NT2/D1 (cell line): ENCODE results near the gene CBLB.

Experiments
- DNase-seq: peaks from one replicate; pipeline ENCODE4 v3.0.0-alpha.2; 2011; ENCODE audit warnings: low read depth, low spot score
- H3K27me3 ChIP-seq: 2 replicates; pipeline ENCODE4 v1.6.0; 2011; ENCODE audit warnings: mild to moderate bottlenecking; ENCODE audit not compliant: insufficient read length, insufficient read depth
- H3K36me3 ChIP-seq: 2 replicates; pipeline ENCODE4 v1.6.1; 2011; ENCODE audit warnings: mild to moderate bottlenecking, low read length, mixed read lengths; ENCODE audit not compliant: insufficient read depth, insufficient read length
- H3K4me1 ChIP-seq: 2 replicates; pipeline ENCODE4 v1.5.1; 2011; ENCODE audit not compliant: insufficient read depth, insufficient read length
- H3K4me3 ChIP-seq: 2 replicates; pipeline ENCODE4 v1.5.1; 2011; ENCODE audit warnings: low read depth; ENCODE audit not compliant: insufficient read length
- H3K9ac ChIP-seq: 2 replicates; pipeline ENCODE4 v1.6.0; 2011; ENCODE audit warnings: low read depth; ENCODE audit not compliant: insufficient read length
- H3K9me3 ChIP-seq: 2 replicates; pipeline ENCODE4 v1.5.1; 2011; ENCODE audit warnings: mild to moderate bottlenecking, low read length; ENCODE audit not compliant: insufficient read depth
- SUZ12 ChIP-seq: IDR thresholded peaks from 2 replicates; pipeline ENCODE4 v1.6.1; 2011; ENCODE audit not compliant: insufficient read length, insufficient read depth; ENCODE audit errors: extremely low read depth
- YY1 ChIP-seq: IDR thresholded peaks from 2 replicates; pipeline ENCODE4 v1.6.1; 2011; ENCODE audit not compliant: insufficient read length, insufficient read depth
- ZNF274 ChIP-seq: IDR thresholded peaks from 2 replicates; pipeline ENCODE4 v1.6.1; 2011; ENCODE audit warnings: mild to moderate bottlenecking, low read depth, low read length

Gene CBLB

DNA sequence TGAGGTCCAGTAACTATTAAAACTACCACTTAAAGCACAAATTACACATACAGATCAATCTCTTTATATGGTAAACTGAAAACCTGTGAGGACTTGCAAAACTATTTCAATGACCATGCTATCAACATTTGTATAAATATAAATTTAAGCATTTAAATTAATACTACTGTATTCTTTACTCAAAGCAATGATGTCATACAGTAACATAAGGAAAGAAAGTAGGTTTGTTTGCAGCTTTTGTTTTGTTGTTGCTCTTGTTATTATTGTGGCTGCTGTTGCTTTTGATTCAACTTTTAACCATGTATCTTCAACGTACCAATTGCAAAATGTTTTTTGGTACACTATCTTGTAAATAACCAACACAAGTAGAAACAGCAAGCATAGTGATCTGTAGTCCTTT, 22.0 kb downstream of the CBLB start:
- H3K9me3 ChIP-seq = no peaks in the 10 kb centered on the region
- H3K36me3 ChIP-seq = peaks cover 4% of the 10 kb centered on the region
- H3K27me3 ChIP-seq = no peaks in the 10 kb centered on the region
- H3K4me1 ChIP-seq = no peaks in the 10 kb centered on the region
- H3K4me3 ChIP-seq = no peak overlapping the region
- H3K9ac ChIP-seq = no peak overlapping the region
- no peak for DNase-seq
- TF ChIP-seq SUZ12 (no peak), YY1 (no peak), ZNF274 (no peak)

DNA sequence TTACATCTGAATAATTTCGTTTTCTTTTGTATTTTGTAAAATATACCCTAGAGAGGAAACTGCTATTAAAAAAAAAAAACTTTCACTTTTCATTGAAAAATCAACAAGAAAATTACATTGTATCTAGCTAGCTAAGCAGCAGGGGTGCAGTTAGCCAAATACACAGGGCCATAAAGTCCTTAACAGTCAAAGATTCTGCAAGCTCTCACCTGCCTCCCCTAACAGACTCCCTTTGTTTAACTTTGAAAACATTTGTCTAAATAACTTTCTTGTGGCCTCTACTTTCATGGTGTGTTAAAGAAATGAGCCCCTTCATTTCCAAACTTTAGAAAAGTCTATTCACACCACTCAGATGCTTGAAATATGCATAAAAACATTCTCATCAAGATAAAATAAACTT, 23.3 kb downstream of the CBLB start:
- H3K36me3 ChIP-seq = no peaks in the 10 kb centered on the region
- H3K9ac ChIP-seq = no peak overlapping the region
- H3K4me3 ChIP-seq = no peak overlapping the region
- TF ChIP-seq ZNF274 (no peak), SUZ12 (no peak), YY1 (no peak)
- no peaks in the 10 kb centered on the region for H3K9me3 ChIP-seq
- no peak for DNase-seq
- H3K4me1 ChIP-seq = no peaks in the 10 kb centered on the region
- no peaks in the 10 kb centered on the region for H3K27me3 ChIP-seq

DNA sequence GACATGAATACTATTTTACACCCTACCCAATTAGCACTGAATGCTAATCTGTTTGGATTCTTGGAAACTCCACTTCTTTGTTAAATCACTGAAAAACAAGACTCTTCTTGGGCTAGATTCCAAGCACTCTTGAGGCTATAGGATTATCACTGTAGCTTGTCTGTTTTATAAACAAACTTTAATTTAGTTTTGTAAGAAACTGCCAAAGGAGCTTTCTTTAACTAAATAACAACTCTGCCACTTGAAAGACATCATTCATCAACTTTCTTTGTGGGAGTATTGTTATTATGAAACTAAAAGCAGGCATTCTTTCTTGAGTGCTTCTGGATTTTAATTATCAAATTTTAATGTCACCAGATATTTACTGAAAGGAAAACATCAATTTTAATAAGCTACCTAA, 24.1 kb downstream of the CBLB start:
- no peak overlapping the region for H3K9ac ChIP-seq
- H3K4me1 ChIP-seq = no peaks in the 10 kb centered on the region
- no peaks in the 10 kb centered on the region for H3K36me3 ChIP-seq
- TF ChIP-seq YY1 = no peak
- no peak for TF ChIP-seq ZNF274
- TF ChIP-seq SUZ12 = no peak
- no peak for DNase-seq
- H3K4me3 ChIP-seq = no peak overlapping the region
- H3K9me3 ChIP-seq = no peaks in the 10 kb centered on the region
- no peaks in the 10 kb centered on the region for H3K27me3 ChIP-seq

GRCh38 chr3:105843994-105844393, 24.8 kb downstream of the CBLB start:
- no peaks in the 10 kb centered on the region for H3K27me3 ChIP-seq
- TF ChIP-seq SUZ12 (no peak), YY1 (no peak), ZNF274 (no peak)
- no peak overlapping the region for H3K9ac ChIP-seq
- H3K9me3 ChIP-seq = no peaks in the 10 kb centered on the region
- no peak for DNase-seq
- no peak overlapping the region for H3K4me3 ChIP-seq
- no peaks in the 10 kb centered on the region for H3K36me3 ChIP-seq
- no peaks in the 10 kb centered on the region for H3K4me1 ChIP-seq

DNA sequence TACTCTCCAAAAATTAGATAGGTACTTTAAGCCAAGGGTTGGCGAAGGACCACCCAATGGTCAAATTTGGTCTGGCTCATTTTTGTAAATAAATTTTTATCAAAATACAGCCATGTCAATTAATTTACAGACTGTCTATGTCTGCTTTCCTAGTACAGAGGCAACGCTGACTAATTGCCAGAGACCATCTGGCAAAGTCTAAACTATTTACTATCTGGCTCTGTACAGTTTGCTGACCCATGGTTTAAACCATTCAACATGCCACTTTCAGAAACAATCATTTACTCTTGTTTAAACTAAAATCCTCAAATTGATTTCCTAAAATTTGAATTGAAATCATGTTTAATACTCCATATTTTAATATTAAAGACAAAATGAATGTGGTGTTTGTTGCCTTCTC, 25.9 kb downstream of the CBLB start:
- H3K9me3 ChIP-seq = no peaks in the 10 kb centered on the region
- no peak for DNase-seq
- H3K4me3 ChIP-seq = no peak overlapping the region
- H3K36me3 ChIP-seq = no peaks in the 10 kb centered on the region
- TF ChIP-seq ZNF274 = no peak
- TF ChIP-seq YY1 = no peak
- no peak for TF ChIP-seq SUZ12
- no peaks in the 10 kb centered on the region for H3K4me1 ChIP-seq
- H3K9ac ChIP-seq = no peak overlapping the region
- H3K27me3 ChIP-seq = no peaks in the 10 kb centered on the region

GRCh38 chr3:105842449-105842848, 26.4 kb downstream of the CBLB start:
- no peak overlapping the region for H3K9ac ChIP-seq
- no peaks in the 10 kb centered on the region for H3K36me3 ChIP-seq
- H3K4me1 ChIP-seq = no peaks in the 10 kb centered on the region
- no peak for TF ChIP-seq SUZ12
- no peak for TF ChIP-seq ZNF274
- TF ChIP-seq YY1 = no peak
- DNase-seq = no peak
- no peaks in the 10 kb centered on the region for H3K9me3 ChIP-seq
- no peak overlapping the region for H3K4me3 ChIP-seq
- no peaks in the 10 kb centered on the region for H3K27me3 ChIP-seq

DNA sequence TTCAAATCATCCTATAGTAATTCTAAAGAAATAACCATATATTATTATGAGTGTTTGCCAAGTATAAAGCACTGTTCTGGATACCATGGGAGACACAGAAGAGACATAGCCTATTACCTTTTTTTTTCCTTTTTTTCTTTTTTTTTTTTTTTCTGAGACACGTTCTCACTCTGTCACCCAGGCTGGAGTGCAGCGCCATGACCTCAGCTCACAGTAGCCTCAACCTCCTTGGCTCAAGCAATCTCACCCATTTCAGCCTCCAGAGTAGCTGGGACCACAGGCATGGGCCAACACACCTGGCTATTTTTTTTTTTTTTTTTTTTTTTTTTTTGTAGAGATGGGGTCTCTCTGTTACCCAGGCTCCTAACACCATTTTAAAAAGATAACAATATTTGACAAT, 30.9 kb downstream of the CBLB start:
- H3K9ac ChIP-seq = no peak overlapping the region
- TF ChIP-seq YY1 = no peak
- no peak for TF ChIP-seq ZNF274
- no peak for TF ChIP-seq SUZ12
- H3K9me3 ChIP-seq = no peaks in the 10 kb centered on the region
- H3K4me1 ChIP-seq = no peaks in the 10 kb centered on the region
- no peak overlapping the region for H3K4me3 ChIP-seq
- H3K36me3 ChIP-seq = no peaks in the 10 kb centered on the region
- no peak for DNase-seq
- no peaks in the 10 kb centered on the region for H3K27me3 ChIP-seq

DNA sequence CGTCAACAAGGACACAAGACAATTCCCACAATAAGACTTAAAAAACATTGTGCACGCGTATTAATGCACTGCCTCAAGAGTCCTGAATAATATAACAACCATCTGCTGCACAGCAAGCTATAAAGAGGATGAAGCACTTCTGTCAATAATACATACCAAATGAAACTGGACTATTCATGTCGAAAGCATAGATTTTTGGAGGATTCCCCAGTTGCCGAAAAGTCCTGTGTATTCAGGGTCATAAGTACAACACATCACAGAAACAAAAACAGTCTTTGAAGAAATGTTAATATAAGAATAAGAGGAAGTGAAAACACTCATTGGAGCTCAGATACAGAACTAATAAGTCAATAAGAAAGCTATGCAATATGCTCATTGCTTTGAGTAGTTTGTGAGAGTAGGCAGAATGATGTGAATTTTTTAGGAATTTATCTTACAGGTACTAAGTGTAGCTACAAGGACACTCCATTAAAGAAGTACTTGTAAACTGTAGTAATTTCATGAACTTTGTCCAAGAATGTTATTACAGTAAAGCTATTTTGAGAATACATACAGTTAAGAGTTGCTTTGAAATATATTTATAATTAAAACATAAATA, 31.6 kb downstream of the CBLB start:
- H3K4me1 ChIP-seq = no peaks in the 10 kb centered on the region
- no peaks in the 10 kb centered on the region for H3K27me3 ChIP-seq
- H3K36me3 ChIP-seq = no peaks in the 10 kb centered on the region
- no peak overlapping the region for H3K4me3 ChIP-seq
- H3K9ac ChIP-seq = no peak overlapping the region
- TF ChIP-seq YY1 = no peak
- TF ChIP-seq ZNF274 = no peak
- no peak for TF ChIP-seq SUZ12
- DNase-seq = no peak
- no peaks in the 10 kb centered on the region for H3K9me3 ChIP-seq
